GM18498 (cell line): ENCODE data around the gene ACSM3.
"Not testable (repeated sequence)": the region's sequence is repeated elsewhere in the genome, so short reads cannot be mapped to it uniquely, and the experiment has no call there.

Experiments used
- ATAC-seq: cut with Tn5 transposase; IDR thresholded peaks from one replicate; pipeline ENCODE4 v1.9.1; 2021; ENCODE audit warnings: mild to moderate bottlenecking, moderate library complexity; ENCODE audit not compliant: unreplicated experiment

ACSM3 gene

GRCh38 chr16:20805684-20806167 lies 41.9 kb downstream of the ACSM3 start:
- ATAC-seq, result not testable (repeated sequence)

DNA sequence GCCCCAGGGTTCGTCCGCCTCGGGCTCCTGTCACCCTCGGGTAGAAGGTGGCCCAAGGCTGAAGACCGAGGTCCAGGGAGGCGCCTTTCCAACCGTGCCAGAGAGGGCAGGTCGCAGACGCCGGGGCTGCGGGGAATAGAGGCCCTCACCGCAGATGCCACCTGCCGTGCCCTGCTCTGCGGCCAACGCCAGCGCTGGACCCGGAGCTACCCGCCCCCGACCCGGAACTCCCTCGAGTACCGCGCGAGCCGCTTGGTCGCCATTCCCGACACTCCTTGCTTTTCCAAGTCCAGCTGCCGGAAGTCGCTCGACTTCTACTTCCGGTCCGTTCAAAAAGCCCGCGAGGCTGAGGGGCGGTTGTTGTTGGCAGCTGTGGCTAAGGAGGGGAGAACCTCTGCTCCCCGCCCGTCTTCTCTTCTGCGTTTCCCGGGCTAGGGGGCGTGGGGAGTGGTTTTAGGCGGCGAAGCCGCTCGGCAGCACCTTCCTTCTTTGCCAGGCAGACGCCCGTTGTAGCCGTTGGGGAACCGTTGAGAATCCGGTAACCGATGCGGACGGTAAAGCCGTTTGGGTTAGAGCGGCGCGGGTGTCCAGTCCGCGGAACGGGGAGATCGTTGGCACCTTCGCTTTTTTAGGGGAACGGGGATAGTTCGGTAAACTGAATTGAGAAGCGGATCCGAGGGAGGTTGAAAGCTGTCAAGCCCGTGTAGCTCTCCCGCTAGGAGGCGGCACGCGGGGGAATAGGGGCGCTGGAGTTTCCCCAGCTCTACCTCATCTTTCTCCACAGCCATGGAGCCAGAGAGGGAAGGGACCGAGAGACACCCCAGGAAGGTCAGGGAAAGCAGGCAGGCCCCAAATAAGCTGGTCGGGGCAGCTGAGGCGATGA lies 42.6 kb downstream of the ACSM3 start, which contains the start of the genes ERI2 and REXO5:
TSS of gene ERI2 (minus strand) at position 305 of the 883 bp plus-strand sequence. CDS start at position 263, 42 bp downstream.
TSS of gene REXO5 (plus strand) at position 360 of the 883 bp plus-strand sequence. CDS start at position 787, 427 bp downstream.
- ATAC-seq, result peak; percentile 77

GRCh38 chr16:20807862-20808261 lies 44.0 kb downstream of the ACSM3 start:
- no peak for ATAC-seq

- no peak for ATAC-seq
Measured at GRCh38 chr16:20811889-20812439, 48.1 kb downstream of the ACSM3 start.

- ATAC-seq, result no peak
Measured at GRCh38 chr16:20812510-20812909, 48.7 kb downstream of the ACSM3 start.

- ATAC-seq, result no peak
Measured at GRCh38 chr16:20814784-20815183, 51.0 kb downstream of the ACSM3 start.

GRCh38 chr16:20818929-20819585 lies 55.2 kb downstream of the ACSM3 start:
- no peak for ATAC-seq

GRCh38 chr16:20821682-20822081 lies 57.9 kb downstream of the ACSM3 start:
- no peak for ATAC-seq

DNA sequence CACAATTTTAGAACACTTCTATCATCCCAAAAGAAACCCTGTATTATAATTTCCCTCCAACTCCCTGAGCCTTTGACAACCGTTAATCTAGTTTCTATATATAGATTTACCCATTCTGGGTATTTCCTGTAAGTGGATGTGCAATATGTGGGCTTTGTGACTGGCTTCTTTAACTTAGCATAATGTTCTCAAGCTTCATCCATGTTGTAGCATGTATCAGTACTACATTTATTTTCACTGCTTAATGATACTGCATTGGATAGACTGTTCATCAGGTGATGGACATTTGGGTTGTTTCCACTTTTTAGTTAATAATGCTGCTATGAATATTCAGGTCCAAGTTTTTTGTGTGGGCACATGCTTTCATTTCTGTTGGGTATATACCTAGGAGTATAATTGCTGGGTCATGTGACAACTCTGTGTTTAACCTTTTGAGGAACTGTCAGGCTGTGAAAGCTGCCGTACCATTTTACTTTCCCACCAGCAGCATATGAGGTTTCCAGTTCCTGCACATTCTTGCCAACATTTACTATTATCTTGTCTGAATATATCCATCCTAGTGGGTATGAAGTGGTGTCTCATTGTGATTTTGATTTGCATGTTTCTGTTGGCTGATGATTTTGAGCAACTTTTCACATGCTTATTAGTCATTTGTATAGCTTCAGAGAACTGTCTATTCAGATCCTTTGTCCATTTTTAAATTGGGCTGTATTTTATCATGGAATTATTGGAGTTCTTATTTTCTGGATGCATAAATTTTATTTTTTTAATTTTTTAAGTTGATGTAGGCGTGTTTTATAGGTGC lies 58.9 kb downstream of the ACSM3 start:
- no peak for ATAC-seq

DNA sequence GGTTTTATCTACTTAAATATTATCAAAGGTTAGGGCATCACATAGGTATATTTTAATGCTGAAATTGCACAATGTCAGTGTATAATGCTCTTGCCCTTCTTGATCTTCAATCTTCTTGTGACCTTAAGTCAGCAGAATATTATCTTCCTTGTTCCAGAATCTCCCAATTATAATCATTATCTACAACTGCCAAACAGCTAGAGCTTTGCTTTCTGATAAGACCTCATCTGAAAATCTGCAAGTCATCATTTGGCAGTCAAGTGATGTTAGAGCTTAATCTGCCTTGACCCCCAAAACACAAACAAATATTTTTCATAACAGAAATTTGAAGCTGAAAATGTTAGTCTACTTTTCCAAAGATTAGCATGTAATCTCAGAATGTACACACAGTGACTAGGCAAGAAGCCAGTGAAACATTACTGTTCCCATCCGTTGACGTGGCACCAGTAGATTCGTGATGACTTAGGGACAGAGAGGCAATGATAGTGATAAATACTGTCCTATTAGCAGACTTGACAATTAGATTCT lies 62.3 kb downstream of the ACSM3 start:
- ATAC-seq, result no peak

- ATAC-seq, result no peak
Measured at GRCh38 chr16:20829536-20829935, 65.7 kb downstream of the ACSM3 start.

DNA sequence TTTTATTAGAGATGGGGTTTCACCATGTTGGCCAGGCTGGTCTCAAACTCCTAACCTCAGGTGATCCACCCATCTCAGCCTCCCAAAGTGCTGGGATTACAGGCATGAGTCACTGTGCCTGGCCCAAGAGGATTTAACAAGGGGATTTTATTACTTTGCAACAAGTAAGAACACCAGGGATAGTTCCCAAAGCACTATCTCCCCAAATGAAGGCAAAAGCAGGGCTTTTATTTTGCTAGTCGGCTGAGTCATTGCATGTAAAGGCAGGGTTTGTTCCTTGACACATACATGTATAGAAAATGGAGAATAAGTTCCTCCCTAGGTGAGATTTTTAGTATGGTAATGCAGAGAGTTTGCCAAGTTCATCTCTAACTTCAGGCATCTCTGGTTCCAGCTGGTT lies 66.6 kb downstream of the ACSM3 start:
- no peak for ATAC-seq

DNA sequence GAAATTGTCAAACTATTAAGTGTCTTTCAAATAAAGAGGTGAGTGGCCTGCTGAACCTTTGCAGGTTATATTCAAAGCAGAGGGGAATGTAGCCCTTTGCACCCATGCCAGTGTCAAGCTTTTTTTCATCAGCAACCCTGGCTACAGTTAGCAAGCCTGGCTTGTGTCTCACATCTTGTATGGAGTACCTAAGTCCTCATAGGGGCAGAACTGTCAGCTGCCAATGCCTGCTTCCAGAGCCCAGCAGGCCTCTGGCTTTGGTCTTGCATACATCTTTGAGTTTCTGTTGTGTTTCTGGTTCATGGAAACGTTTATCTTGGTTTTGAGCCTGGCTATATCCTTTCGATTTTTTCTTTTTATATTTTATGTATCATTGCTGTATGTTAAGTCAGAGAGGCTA lies 69.3 kb downstream of the ACSM3 start:
- ATAC-seq, result no peak

DNA sequence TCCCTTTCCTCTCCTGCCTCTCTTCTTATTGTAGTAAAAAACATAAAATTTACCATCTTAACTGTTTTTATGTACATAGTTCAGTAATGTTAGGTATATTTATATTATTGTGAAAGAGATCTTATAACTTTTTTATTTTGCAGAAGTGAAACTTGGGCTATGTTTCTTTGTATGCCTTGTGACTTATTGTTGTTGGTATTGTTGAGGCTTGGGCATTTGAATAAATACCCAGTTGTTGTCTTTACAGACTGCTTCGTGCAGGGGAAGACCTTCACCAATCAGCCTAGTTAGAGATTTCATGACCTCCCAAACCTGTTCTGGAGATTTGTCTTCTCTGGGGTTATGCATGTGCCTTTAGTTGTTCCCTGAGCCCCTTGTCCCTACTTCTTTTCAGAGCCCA lies 74.4 kb downstream of the ACSM3 start:
- no peak for ATAC-seq

GRCh38 chr16:20839504-20839903 lies 75.7 kb downstream of the ACSM3 start:
- ATAC-seq, result no peak

DNA sequence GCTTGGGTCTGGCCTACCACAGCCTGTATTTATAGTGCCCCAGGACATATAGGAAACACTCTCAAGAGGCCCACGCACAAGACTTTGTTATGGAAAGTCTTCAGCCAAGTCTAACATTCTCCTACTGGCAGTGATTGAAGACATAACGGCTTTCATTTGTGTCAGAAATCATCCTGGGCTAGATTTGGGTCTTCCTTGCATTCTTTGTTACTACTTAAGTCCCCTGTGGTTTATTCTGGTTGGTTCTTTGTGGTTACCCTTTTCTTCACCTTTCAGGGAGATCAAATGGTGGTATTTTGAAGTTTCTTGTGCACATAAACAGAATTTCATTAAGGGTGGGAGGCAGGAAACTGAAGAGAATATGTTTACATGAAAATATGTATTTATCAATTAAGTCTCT lies 80.2 kb downstream of the ACSM3 start:
- no peak for ATAC-seq

- no peak for ATAC-seq
Measured at GRCh38 chr16:20844588-20844987, 80.8 kb downstream of the ACSM3 start.

GRCh38 chr16:20846030-20846429 lies 82.2 kb downstream of the ACSM3 start:
- no peak for ATAC-seq

DNA sequence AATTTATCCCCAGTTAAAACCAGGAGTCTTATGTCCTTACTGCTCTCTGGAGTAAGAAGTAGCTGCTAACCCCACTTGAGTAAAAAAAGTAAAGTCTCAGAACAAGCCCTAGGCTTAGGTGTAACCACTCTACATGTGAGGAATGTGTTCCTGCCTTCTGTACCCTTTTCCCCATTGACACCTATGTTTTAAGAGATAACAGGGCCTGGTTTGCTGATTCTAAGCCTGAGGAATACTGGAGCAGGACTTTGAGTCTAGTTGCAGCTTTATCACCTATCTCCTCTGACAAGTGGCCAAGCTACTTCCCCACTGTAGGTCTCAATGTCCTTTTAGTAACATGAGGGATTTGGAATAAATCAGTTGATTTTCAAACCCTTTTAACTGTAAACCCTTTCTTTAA lies 82.7 kb downstream of the ACSM3 start:
- no peak for ATAC-seq
